Activated effector memory CD4-positive, alpha-beta T cell treated with Interleukin-2 at 50 U/mL for 16 hours (primary cell): ENCODE results near the gene PTPRN2.
"Not testable (repeated sequence)": the region's sequence is repeated elsewhere in the genome, so short reads cannot be mapped to it uniquely, and the experiment has no call there.

Experiments
- DNase-seq: peaks from one replicate; pipeline ENCODE4 v3.0.0-alpha.2; 2020

Gene PTPRN2

GRCh38 chr7:158285383-158285770 lies 302.2 kb downstream of the PTPRN2 start:
- DNase-seq: no peak

DNA sequence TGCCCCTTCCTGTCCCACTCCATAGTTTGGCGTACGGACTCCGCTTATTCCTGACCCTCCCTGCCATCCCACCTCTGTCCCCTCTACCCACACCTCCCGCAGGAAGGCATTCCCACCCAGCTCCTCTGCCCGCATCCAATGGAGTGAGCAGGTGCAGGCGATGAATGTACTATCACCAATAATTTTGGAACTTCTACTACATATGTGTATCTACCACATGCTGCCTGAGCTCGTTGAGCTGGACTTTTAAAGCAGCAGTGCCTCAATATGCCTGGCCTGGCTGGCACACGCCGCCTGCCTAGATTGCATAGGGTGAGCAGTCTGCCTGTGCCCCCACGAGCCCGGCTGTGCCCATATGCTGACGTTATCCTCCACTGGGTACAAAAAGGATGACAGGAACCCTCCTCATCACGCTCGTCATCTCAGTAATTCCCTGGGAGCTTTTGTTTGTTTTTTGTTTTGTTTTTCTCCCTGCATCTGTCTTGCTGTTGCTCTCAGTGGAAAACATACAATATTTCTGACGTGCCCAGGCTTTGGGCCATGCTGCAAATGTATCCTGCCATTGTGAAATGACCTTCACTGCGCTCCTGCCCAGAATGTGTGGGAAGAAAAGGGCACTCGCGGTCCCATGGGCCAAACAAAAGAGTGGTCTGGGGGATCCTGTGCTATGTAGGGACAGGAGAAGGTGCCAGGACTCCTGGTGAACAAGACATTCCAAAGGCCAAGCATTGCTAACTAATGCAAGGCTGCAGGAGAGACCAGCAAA lies 302.8 kb downstream of the PTPRN2 start:
- no peak for DNase-seq

DNA sequence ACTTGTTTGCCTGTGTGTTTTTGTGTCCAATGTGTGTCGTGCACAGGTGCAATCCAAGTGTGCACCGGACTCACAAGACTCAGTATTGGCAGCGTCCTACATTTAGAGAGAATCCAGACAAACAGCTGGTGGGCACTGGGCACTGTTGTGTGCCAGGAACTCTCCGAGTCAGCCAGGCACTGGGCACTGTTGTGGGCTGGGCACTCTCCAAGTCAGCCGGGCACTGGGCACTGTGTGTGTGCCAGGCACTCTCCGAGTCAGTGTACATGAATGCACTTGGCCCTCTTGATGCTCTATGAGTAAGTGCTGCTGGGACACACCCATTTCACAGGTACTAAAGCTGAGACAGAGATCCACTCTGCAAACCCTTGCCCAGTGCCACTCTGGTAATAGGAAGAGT lies 303.5 kb downstream of the PTPRN2 start:
- no peak for DNase-seq

- no peak for DNase-seq
Measured at GRCh38 chr7:158283016-158283974, 304.3 kb downstream of the PTPRN2 start.

DNA sequence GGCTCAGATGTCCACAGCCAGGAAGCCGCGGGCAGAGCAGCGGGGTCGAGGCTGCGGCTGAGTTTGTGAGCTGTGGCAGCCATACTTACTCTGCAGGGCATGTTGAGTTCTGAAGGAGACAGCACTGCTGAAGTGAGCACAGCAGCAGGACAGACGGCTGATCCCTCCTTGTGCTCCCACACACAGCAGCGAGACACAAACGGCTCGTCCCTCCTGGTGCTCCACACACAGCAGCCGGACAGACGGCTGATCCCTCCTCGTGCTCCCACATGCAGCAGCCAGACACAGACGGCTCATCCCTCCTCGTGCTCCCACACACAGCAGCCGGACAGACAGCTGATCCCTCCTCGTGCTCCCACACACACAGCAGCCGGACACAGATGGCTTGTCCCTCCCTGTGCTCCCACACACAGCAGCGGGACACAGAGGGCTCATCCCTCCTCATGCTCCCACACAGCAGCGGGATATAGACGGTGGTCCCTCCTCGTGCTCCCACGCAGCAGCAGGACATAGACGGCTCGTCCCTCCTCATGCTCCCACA lies 305.1 kb downstream of the PTPRN2 start:
- no peak for DNase-seq

GRCh38 chr7:158281441-158281840 lies 306.2 kb downstream of the PTPRN2 start:
- DNase-seq: no peak

DNA sequence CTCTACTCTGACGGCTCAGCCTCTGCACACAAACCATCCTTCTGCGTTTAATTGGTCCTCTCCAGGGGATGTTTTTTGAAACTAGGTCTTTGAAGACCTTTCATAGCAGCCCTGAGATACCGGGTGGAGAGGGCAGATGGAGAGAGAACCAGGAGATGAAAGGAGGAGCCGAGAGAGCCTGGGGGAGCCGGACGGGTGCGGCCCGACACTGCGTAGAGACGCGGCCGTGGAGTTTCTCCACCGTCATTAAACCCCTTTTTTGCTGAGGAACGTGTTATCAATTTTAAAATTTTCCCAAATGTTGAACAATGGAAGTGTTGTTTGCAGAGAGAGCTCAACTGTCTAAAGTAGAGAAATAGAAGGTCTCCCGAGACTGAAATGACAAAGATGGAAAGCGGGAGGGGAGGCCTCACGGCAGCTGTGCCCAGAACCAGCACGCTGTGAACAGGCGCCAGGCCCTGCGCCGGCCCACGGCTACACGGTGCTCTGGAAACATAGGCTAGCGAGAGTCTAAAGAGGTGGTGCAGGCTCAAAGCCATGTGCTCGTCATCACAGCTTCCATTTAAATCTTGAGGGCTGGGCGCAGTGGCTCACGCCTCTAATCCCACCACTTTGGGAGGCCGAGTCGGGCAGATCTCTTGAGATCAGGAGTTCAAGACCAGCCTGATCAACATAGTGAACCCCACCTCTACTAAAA lies 307.0 kb downstream of the PTPRN2 start:
- DNase-seq: no peak

DNA sequence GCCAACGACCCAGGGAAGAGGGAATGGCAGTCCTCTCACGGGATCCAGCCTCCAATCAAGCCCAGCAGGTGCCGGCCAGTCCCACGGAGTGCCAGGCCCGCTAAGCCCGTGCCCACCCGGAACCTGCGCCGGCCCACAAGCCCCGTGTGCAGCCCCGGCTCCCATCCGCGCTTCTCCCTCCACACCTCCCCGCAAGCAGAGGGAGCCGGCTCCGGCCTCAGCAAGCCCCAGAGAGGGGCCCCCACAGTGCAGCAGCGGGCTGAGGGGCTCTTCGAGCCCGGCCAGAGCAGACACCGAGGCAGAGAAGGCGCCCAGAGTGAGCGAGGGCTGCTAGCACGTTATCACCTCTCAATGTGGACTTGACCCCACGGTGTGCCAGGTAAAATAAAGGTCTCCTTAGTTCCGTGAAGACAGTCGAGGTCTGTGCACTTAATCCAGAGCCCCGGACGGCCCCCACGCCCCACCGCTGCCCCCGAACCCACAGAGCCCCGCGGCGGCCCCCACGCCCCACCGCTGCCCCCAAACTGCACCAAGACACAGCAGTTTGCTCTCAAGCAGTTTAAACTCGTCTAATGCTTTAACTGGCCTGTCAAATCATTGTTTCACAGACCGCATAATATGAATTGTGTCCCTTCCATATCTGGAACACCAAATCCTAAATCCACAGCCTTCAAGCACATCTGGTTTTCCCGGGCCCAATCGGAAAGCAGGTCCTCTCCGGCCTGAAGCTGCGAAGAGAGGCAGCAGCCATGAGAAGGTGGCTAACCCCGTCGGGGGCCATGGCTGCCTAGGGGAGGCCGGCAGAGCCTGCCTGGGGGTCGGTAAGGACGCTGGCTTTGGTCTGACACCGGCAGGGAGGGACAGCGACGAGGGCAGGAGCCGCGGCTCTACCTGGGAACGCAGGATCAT lies 307.8 kb downstream of the PTPRN2 start:
- no peak for DNase-seq

- no peak for DNase-seq
Measured at GRCh38 chr7:158278745-158279320, 308.8 kb downstream of the PTPRN2 start.

- no peak for DNase-seq
Measured at GRCh38 chr7:158277219-158278141, 310.1 kb downstream of the PTPRN2 start.

DNA sequence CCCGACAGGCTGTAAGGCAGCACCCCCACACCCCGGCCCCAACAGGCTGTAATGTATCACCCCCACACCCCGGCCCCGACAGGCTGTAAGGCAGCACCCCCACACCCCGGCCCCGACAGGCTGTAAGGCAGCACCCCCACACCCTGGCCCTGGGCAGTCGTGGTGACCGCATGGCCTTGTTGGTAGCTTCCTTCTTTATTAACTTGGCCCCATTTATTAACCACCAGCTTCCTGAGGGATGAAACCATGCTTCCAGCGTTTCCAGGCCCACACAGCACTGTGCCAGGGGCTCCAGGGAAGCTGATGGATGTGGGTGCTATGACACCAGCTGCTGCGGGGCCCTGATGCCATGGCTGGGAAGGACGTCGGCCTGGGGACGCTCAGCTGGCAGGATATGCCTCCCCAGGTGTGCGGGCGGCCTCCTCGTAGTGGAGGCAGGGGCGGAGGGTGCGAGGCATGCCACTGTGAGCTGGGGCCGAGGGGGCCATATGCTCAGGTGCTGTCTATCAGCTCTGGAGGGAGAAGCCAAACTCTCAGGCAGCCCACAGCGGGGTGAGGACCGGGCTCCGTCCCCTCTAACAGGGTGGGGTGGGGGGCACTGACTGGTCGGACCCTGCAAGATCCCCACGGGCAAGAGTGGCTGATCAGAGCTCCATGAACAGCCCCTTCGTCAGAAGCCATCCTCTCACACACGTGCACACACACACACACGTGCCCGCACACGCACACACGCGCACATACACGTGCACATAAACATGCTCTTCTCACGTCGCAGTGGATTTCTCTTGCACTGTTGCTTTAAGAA lies 311.0 kb downstream of the PTPRN2 start:
- DNase-seq: no peak

DNA sequence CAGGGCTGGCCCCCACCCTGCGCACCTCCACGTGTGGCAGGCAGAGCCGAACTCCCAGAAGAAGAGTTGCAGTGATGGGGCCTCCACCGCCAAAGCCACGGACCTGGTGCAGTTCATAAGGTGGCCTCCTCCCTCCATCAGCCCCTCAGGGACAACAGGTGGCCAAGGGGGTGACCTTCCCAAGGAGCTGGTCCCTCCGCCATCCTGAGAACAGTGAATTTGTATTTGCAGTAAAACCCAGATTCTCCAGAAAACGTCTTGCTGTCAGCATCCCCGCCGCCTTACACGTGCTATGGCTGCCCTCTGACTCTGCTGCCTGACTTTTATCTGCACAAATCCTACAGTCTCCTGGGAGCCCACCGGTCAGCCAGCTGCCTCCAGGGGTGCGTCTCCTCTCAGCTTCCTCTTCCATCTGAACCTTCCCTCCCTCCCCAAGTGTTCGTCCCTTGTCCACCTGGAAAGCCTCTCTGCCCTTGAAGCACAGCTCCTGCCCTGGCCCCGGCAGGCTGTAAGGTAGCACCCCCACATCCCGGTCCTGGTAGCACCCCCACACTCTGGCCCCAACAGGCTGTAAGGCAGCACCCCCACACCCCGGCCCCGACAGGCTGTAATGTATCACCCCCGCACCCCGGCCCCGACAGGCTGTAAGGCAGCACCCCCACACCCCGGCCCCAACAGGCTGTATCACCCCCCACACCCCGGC lies 311.8 kb downstream of the PTPRN2 start:
- DNase-seq: no peak

DNA sequence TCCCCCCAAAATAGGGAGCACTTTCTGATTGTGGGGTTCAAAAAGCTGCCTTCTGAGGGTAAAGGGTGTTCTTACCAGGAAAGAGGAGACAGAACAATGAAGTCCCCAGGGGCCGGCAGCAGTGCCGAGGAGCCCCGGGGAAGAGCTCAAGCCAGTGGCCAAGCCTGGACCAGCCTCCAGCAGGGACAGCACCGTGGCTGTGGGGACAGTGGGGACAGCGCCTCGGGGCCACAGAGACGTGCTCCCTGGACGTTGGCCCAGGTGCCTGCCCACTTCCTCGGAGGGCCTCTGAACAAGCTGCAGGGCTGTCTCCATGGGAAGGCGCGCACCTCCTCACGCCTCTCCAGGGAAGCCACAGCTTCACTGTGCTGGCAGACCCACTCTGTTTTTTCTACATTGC lies 312.6 kb downstream of the PTPRN2 start:
- DNase-seq: no peak

DNA sequence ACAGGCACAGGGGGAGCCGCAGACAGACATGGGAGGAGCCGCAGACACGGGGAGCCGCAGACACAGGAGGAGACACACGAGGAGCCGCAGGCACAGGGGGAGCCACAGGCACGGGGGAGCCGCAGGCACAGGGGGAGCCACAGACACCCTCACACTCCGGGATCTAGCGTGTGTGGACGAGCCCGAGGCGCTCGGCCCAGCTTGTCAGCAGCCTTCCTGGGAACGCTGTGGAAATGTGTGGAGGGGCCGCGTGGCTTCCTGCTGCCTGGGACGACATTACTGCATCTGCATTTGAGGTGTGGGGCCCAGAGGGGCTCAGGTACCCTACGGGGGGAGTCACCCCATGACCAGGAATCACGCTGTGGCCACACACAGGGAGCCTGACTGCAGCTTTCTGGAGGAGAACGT lies 313.2 kb downstream of the PTPRN2 start:
- no peak for DNase-seq

GRCh38 chr7:158273756-158274342 lies 313.8 kb downstream of the PTPRN2 start:
- not testable (repeated sequence) for DNase-seq

DNA sequence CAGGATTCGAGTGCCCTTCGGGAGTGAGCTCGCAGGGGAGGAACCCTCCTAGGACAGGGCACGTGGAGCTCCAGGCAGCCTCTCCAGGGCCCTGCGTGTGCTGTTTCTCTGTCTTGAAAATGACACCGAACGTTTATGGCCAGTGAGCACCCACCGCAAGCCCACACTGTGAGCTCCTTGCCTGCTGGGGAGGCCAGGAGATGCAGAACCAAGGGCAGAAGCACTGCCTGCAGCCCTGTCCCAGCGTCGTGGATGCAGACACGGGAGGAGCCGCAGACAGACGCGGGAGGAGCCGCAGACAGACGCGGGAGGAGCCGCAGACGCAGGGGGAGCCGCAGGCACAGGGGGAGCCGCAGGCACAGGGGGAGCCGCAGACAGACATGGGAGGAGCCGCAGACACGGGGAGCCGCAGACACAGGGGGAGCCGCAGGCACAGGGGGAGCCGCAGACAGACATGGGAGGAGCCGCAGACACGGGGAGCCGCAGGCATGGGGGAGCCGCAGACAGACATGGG lies 314.4 kb downstream of the PTPRN2 start:
- no peak for DNase-seq

- no peak for DNase-seq
Measured at GRCh38 chr7:158272509-158273137, 315.0 kb downstream of the PTPRN2 start.

DNA sequence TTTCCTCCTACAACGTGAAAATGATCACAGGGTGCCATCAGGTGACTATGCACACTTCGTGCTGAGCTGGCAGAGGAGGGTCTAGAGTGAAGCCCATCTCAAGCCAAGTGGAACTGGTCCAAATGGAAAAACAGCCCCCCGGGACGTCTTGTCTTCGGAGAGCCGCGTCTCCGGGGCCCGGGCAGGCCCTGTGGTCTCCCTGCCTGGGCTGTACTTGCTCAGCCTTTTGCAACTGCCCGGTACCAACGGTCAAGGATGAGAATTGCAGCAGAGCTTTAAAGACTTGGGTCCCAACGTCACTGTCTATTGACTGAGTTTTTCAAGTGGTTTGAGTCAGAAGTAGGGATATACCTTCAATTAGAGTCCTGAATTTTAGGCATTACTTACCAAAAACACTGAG lies 315.5 kb downstream of the PTPRN2 start:
- DNase-seq: no peak
